ENCODE measurements around the gene SENP2.
"Not testable (repeated sequence)": the region's sequence is repeated elsewhere in the genome, so short reads cannot be mapped to it uniquely, and the experiment has no call there.

Gene SENP2

GRCh38 chr3:185575108-185575869 lies 10.8 kb upstream of the SENP2 start:
- H2AFZ ChIP-seq (ENCODE audit: low read depth, low read length); H3K9me3 ChIP-seq (ENCODE audit: insufficient read depth, low read length); H3K79me2 ChIP-seq (ENCODE audit: low read length); H4K20me1 ChIP-seq (ENCODE audit: insufficient read depth, low read length); H3K9ac ChIP-seq (ENCODE audit: low read length); H3K36me3 ChIP-seq (replicated peaks; ENCODE audit: low read depth, low read length); H3K27ac ChIP-seq (ENCODE audit: low read length); H3K27me3 ChIP-seq (ENCODE audit: low read depth, low read length): not testable (repeated sequence)
- peak overlapping the region; percentile 37; the same call in 1 of the 2 replicates for H3K4me3 ChIP-seq (ENCODE audit: low read length)
- TF ChIP-seq CTCF (IDR thresholded peaks at IDR 0.05; ENCODE audit: low read depth, low read length), result peak; percentile 51
- peak overlapping the region; percentile 59 for H3K4me2 ChIP-seq (ENCODE audit: low read length)
- H3K4me1 ChIP-seq (ENCODE audit: low read length), result peaks cover 12% of the 10 kb centered on the region; the same call in 1 of the 2 replicates

DNA sequence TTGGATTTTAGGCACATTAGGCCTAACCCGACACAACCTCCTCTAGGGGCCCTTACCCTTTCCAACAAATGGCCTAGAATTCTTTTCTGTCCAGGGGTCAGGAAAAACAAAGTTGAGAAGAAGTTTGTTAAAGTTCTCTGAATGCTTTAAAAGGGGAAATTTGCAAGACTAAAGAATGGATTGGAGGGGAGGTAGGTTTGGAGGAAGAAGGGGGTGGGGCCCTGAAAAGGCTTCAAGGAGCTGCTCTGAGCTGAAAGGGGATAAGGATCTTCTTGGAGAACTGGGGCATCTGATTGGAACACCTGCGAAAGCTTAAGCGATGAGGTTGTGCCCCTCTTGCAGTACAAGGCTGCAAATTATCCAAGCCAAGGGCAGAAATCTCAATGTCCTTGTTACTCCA lies 3.9 kb upstream of the SENP2 start:
- H3K4me2 ChIP-seq (ENCODE audit: low read length), result no peak overlapping the region
- H3K27me3 ChIP-seq (ENCODE audit: low read depth, low read length), result no peaks in the 10 kb centered on the region
- H3K9me3 ChIP-seq (ENCODE audit: insufficient read depth, low read length), result no peaks in the 10 kb centered on the region
- H3K27ac ChIP-seq (ENCODE audit: low read length), result no peak overlapping the region
- no peak overlapping the region for H2AFZ ChIP-seq (ENCODE audit: low read depth, low read length)
- no peaks in the 10 kb centered on the region for H3K36me3 ChIP-seq (replicated peaks; ENCODE audit: low read depth, low read length)
- H3K4me3 ChIP-seq (ENCODE audit: low read length), result no peak overlapping the region
- peaks cover 11% of the 10 kb centered on the region for H3K79me2 ChIP-seq (ENCODE audit: low read length)
- H3K9ac ChIP-seq (ENCODE audit: low read length), result no peak overlapping the region
- TF ChIP-seq CTCF (IDR thresholded peaks at IDR 0.05; ENCODE audit: low read depth, low read length) (no peak), EZH2phosphoT487 (IDR thresholded peaks at IDR 0.05; ENCODE audit: low read depth) (no peak)
- H4K20me1 ChIP-seq (ENCODE audit: insufficient read depth, low read length), result no peaks in the 10 kb centered on the region
- H3K4me1 ChIP-seq (ENCODE audit: low read length), result peaks cover 11% of the 10 kb centered on the region; the same call in 1 of the 2 replicates

GRCh38 chr3:185582871-185583270 lies 3.2 kb upstream of the SENP2 start:
- peaks cover 12% of the 10 kb centered on the region; the same call in 1 of the 2 replicates for H3K4me1 ChIP-seq (ENCODE audit: low read length)
- H2AFZ ChIP-seq (ENCODE audit: low read depth, low read length), result no peak overlapping the region
- no peaks in the 10 kb centered on the region for H3K36me3 ChIP-seq (replicated peaks; ENCODE audit: low read depth, low read length)
- H3K9me3 ChIP-seq (ENCODE audit: insufficient read depth, low read length), result no peaks in the 10 kb centered on the region
- no peaks in the 10 kb centered on the region for H4K20me1 ChIP-seq (ENCODE audit: insufficient read depth, low read length)
- H3K27ac ChIP-seq (ENCODE audit: low read length), result no peak overlapping the region
- no peak overlapping the region for H3K9ac ChIP-seq (ENCODE audit: low read length)
- no peak overlapping the region for H3K4me2 ChIP-seq (ENCODE audit: low read length)
- no peak overlapping the region for H3K4me3 ChIP-seq (ENCODE audit: low read length)
- H3K79me2 ChIP-seq (ENCODE audit: low read length), result peaks cover 16% of the 10 kb centered on the region
- H3K27me3 ChIP-seq (ENCODE audit: low read depth, low read length), result no peaks in the 10 kb centered on the region
- TF ChIP-seq CTCF (IDR thresholded peaks at IDR 0.05; ENCODE audit: low read depth, low read length) (no peak), EZH2phosphoT487 (IDR thresholded peaks at IDR 0.05; ENCODE audit: low read depth) (no peak)

GRCh38 chr3:185583925-185584324 lies 2.2 kb upstream of the SENP2 start:
- TF ChIP-seq CTCF (IDR thresholded peaks at IDR 0.05; ENCODE audit: low read depth, low read length), result no peak
- TF ChIP-seq EZH2phosphoT487 (IDR thresholded peaks at IDR 0.05; ENCODE audit: low read depth), result no peak
- no peak overlapping the region for H2AFZ ChIP-seq (ENCODE audit: low read depth, low read length)
- H3K4me3 ChIP-seq (ENCODE audit: low read length), result no peak overlapping the region
- no peak overlapping the region for H3K9ac ChIP-seq (ENCODE audit: low read length)
- H3K9me3 ChIP-seq (ENCODE audit: insufficient read depth, low read length), result no peaks in the 10 kb centered on the region
- no peaks in the 10 kb centered on the region for H3K27me3 ChIP-seq (ENCODE audit: low read depth, low read length)
- H3K36me3 ChIP-seq (replicated peaks; ENCODE audit: low read depth, low read length), result no peaks in the 10 kb centered on the region
- H3K4me1 ChIP-seq (ENCODE audit: low read length), result peaks cover 12% of the 10 kb centered on the region; the same call in 1 of the 2 replicates
- H4K20me1 ChIP-seq (ENCODE audit: insufficient read depth, low read length), result no peaks in the 10 kb centered on the region
- H3K4me2 ChIP-seq (ENCODE audit: low read length), result no peak overlapping the region
- no peak overlapping the region for H3K27ac ChIP-seq (ENCODE audit: low read length)
- peaks cover 24% of the 10 kb centered on the region for H3K79me2 ChIP-seq (ENCODE audit: low read length)

Measured in OCI-LY3 (cell line).